H54 (cell line): ENCODE measurements around the gene PDLIM7.
"Not testable (repeated sequence)": the region's sequence is repeated elsewhere in the genome, so short reads cannot be mapped to it uniquely, and the experiment has no call there.

Source experiments
- DNase-seq: peaks from one replicate; pipeline ENCODE4 v3.0.0; 2011; ENCODE audit warnings: low spot score, mixed read lengths; ENCODE audit not compliant: insufficient read length
- FAIRE-seq: peaks from 3 replicates; lab custom pipeline; 2011; peaks lifted over from hg19 to GRCh38; lab: Jason Lieb, UNC
- POLR2A ChIP-seq: IDR thresholded peaks from 2 replicates; pipeline ENCODE4 v1.6.1; 2011; ENCODE audit warnings: low read depth, mild to moderate bottlenecking, low read length

The PDLIM7 gene

DNA sequence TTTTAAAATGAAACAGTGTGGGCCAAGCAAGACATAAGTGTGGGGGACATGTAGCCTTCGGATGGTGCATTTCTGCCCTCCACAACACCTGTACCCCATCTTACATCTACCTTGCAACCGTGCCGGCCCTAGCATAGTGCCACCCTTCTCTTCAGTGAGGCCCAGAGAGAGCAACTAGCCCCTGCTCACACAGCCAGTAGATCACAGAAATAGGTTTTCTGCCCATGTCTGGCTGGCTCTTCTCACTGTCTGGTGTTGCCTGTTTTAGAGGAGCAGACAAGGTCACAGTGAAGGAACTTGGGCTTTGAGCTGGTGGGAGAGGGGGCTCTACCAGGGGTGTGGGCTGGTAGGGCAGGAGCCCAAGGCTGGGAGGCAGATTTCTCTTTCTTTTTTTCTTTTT, 11.1 kb downstream of the PDLIM7 start:
- TF ChIP-seq POLR2A = no peak
- FAIRE-seq = no peak
- DNase-seq = no peak

DNA sequence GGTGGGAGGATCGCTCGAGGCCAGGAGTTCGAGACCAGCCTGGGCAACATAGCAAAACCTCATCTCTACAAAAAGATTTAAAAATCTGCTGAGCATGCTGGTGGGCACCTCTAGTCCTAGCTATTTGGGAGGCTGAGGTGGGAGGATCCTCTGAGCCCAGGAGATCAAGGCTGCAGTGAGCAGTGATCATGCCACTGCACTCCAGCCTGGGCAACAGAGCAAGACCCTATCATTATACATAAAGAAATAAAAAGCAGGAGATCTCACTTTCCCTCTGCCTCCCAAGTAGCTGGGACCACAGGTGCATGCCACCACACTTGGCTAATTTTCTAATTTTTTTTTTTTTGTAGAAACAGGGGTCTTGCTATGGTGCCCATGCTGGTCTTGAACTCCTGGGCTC, 11.7 kb downstream of the PDLIM7 start:
- not testable (repeated sequence) for DNase-seq, FAIRE-seq

DNA sequence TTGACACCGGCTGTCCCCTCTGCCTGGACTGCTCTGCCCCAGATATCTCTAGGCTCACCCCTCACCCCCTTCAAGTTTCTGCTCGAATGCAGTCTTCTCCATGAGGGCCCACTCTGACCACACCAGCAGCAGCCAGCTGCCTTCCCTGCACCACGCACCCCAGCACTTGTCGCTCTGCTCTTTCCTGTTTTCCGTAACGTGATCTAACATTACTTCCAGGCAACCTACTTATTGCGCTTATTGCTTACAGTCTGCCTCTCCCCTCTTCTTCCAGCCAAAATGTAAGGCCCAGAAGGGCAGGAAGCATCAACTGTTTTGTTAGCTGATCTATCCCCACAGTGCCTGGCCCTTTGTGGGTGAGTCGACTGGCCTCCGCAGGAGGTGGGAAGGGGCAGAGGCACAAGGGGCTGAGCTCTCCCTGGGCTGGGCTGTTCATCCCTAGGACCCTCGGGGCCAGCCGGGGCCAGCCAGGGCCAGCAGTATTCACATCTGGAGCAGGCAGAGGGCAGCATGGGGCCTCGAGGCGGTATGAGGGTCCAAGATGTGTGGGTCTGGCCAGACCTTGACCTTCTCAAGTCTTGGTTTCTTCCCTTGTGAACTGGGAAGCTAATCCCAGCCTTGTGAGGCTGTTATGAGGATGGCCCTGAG, 12.4 kb downstream of the PDLIM7 start:
- no peak for TF ChIP-seq POLR2A
- FAIRE-seq (no peak), DNase-seq (no peak)

DNA sequence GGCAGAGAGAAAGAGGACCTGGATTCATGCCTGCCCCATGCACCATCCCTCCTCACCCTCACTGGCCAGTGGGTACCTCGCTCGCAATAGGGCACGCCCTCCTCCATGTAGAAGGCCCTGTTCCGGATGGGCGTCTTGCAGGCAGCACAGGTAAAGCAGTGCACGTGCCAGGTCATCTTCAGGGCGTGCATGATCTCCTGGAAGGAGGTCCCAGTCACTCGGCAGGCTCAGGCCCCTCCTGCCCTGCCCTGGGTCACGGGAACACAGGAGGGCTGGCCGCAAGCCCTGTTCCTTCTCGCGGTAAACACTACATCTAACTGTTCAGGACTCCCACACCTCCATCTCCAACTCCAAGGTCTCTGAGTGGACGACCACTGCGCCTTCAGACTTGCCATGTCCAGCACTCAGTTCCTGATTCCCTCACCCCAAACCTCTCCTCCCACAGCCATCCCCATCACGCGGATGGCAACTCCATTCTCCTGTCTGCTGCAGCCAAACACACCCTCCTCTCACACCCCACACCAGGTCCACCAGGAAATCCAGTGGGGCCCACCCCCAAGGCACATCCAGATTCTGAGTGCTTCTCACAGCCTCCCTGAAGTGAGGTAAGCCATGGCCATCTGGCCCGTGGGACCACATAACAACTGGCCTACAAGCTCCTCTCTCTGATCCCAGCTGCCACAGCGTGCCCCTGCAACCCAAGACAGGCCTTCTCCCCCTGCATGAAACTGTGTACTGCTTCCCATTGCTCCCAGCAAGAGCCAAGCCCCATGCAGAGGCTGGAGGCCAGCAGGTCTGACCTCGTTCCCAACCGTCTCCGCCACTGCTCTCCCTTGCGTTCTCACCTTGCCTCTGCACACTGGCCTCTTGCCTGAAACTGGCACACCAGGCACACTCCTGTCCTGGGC, 13.2 kb downstream of the PDLIM7 start:
- FAIRE-seq (no peak), DNase-seq (no peak)
- no peak for TF ChIP-seq POLR2A

DNA sequence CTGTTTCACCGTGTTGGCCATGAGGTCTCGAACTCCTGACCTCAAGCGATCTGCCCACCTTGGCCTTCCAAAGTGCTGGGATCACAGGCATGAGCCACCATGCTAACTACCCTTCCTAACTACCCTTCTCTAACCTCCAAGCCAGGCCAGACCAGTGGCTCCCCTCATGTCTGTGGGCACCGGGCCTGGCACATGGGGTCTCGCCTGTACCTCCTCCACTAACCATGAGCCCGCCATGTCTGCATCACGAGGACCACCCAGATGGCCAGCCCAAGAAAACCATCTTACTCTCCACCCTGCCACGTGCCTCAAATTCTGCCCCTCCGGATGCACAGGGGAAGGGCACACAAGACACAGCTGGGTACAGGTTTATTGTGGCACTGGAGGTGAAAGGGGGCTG, 14.4 kb downstream of the PDLIM7 start:
- FAIRE-seq (no peak), DNase-seq (no peak)
- TF ChIP-seq POLR2A = no peak

DNA sequence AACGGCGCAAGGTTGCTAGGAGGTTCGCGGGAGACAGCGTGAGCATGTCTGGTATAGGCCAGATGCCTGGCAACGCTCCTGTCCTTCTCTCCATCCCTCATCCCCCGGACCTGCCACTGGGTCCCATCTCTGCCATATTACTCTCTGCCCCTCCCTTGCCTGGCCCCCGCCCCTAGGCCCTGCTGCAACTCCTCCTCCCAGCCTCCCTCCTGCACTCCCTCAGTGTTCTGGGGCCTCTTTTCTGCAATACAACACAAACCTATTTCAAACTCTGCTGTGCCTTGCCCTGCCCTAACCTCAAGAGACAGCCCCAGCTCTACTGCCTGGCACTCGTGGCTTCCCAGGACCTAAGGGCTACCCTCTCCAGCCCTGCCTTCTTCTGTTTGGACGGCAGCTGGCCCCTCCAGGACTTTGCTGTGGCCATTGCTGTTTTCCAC, 15.0 kb downstream of the PDLIM7 start:
- TF ChIP-seq POLR2A = no peak
- DNase-seq (no peak), FAIRE-seq (no peak)

DNA sequence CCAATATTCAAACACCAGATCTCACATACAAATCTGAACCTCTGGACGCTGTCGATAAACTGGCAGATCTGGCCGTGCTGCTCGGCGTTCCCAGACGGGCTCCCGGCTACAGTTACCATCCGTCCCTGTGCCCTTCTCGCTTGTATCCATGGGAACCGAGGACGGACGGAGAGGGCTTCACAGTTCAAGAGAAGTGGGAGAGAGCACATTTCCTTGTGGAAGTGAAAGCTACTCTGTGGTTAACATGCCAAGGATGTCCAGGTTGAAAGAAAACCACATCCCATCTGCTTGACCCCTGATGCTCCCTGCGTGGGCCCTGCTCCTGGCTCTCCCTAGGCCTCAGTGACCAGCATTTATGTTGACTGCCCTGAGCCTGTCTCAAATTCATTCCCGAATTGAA, 17.6 kb downstream of the PDLIM7 start:
- DNase-seq (no peak), FAIRE-seq (no peak)
- TF ChIP-seq POLR2A = no peak

DNA sequence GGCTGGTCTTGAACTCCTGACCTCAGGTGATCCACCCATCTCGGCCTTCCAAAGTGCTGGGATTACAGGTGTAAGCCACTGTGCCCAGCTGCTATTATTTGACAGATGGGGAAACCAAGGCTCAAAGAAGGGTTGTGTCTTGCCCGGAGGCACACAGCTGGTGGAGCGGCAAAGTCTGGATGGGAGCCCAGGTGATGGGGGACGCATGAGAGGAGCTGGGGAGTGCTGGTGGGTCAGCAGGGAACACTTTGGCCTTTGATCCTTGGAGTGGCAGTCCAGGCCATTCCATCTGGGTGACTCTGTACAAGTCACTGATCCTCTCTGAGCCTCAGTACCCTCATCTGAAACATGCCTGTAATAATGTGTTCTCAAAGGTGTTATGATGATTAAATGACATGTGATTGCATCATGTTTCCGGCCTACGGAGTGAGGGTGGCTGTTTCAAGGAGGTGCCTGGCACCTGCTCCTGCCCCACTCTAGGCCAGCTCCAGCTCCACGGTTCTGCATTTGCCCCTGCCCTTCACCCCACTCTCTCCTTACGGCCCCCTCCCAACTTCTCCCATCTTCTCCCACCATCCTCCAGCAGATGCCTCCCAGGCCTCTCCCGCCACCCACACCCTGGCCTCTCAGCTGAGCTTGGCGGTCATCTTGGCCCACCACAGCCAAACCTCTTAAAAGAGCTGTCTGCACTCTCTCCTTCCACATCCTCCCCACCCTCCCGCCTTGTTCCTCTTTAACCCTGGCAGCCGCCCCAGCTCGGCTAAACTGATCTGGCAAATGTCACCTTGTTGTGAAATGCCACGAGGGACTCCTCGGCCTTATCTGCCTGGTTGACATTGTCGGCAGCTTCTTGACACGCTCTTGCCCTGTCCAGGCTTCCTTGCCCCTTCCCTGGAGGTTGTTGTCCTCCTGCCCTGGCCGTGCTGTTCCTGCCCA, 18.4 kb downstream of the PDLIM7 start:
- no peak for DNase-seq

DNA sequence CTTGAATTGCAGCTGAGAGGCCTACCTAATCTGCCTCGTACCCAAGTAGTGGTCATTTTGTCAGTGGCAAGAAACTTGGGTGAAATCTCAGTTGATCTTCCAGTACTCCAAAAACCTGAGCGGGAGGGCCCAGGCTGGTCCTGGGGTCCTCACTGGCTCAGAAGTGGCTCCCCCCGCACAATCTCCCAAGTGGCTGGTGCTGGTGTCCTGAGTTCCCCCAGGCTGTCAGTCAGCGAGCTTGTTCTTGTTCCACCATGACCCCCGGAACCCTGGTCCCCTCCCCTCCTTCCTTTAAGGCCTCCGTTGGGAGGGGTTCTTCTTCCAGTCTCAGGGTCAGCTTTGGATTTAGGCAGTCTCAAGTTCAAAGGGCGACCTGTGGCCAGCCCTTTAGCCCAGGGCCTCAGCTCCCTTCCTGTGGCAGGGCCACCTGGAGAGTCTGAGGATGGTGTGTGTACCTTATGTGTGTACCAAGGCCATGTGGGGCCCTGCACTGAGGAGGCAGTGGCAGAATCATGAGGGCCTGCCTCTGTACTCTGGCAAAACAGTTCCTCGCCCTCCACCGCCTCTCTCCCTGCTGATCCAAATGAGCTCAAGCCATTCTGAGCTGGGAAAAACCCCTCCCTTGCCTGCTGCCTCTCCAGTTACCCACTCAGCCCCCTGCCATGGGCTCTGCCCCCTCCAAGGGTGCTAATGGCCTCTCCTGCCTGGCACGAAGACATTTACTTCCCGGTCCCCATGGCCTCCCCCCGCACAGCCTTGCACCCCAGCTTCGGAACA, 19.5 kb downstream of the PDLIM7 start:
- TF ChIP-seq POLR2A = no peak
- no peak for FAIRE-seq
- DNase-seq = no peak

More for the DNA sequence above, 18.4 kb downstream of the PDLIM7 start:
- no peak for TF ChIP-seq POLR2A
- FAIRE-seq = no peak

DNA sequence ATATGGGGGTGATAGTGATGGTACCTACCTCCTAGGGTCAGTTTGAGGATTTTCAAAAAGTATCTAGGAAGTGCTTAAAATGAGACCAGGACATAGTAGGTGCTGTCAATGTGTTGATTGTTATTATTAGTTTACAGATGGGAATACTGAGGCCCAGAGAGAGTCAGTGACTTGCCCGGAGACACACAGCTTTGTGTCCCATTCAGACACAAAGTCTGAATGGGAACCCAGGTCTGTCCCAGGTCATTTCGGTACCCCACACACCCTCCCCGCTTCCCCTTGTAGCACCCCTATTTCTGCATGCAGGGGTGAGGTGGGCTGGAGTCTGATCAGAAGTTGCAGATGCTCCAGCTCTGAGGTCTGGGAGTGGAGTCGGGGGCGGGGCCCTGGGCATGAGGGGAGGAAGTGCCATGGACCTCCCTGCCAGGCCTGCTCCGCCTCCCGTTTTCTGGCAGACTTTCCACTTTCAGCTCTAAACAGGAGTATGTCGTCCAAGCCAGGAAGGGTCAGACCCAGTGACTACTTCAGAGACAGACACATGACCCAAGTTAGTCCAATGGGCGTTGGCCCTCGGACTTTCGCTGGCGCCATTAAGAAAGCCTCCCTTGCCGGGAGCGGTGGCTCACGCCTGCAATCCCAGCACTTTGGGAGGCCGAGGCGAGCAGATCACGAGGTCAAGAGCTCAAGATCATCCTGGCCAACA, 20.7 kb downstream of the PDLIM7 start:
- no peak for TF ChIP-seq POLR2A
- no peak for FAIRE-seq

DNA sequence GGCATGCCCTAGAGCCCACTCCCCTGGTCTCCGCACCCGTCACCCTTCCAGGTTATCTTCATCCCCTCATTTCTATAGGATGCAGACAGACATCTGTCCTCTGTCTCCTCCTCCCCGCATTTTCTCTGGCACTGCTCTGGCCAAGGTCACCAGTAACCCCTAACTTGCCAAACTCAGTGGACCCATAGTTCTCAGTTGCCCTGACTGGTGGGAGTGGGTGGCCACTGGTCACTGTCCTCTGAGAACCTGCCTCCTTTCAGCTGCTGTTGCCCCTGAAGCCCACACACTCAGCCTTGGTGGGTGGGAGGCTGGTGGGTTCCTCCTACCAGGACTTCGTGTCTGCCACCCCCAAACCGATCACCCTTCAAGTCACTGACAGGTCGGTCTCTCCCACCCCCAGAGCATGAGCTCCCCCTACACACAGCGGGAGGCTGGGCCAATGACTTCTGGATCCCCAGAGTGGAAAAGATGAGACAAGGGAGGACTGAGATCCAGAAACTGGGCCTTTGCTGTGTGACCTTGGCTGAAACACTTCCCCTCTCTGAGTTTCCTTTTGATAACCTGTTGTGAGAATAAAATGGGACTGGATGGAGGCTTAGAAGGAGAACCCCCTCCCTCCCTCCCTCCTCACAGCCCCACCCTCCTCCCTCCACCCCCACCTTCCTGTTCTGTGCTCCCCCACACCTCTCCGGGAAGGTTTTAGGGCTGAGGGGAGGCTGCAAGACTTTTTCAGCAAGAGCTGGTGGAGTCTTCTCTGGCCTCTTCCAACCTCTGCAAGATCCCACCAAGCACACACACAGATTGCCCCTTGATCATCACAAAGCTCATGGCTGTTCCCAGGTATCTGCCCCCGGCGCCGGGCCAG, 21.6 kb downstream of the PDLIM7 start:
- DNase-seq = no peak
- no peak for TF ChIP-seq POLR2A
- FAIRE-seq = no peak

More for the DNA sequence above, 20.7 kb downstream of the PDLIM7 start:
- DNase-seq = no peak

DNA sequence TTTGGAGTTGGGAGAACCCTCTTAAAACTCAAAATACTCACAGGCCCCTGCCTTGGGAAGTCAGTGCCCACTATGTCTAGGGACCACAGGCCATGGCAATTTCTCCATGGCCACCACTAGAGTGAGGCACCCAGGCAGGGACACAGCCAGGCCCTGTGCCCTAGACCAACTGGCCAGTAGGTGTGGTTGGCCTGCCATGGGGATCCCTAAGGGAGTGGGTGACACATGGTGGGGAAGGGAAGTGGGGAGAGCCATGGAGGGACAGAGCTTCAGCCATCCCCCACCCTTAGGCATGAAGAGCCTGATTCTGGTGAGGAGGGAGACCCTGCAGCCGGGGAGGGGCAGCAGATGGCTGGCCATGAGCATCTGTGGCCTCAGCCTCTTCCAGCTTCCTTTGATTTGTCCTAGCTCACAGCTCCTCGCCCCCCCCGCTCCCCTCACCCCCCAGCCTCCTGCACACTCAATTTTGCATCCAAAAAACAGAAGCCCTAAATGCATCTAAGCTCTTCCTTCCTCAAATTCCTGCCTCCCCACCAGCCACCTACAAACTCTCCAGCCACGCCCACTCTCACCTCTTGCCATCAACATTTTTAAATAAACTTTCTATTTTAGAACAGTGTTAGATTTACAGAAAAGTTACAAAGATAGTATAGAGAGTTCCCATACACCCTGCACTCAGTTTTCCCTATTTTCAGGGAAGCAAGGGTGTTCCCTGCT, 22.4 kb downstream of the PDLIM7 start:
- FAIRE-seq = no peak
- no peak for DNase-seq
- peak; percentile 35; the same call in 1 of the 2 replicates for TF ChIP-seq POLR2A
